Measurements from ENCODE around the gene CREB3L2. TPM values are rescaled to one million over a fixed set of nuclear protein-coding genes. Genes with fewer than 3 reads are reported as not detected.

Gene CREB3L2
- total RNA-seq, 1 donor from 2014 or later, result 28.9 TPM

- no peak for TF ChIP-seq CTCF (IDR thresholded peaks at IDR 0.05; ENCODE audit: borderline replicate concordance)
- Histone ChIP-seq H3K4me3 (no peak overlapping the region), H3K27me3 (ENCODE audit: low read depth) (no peaks in the 10 kb centered on the region), H3K36me3 (no peaks in the 10 kb centered on the region), H3K27ac (replicated peaks) (peak overlapping the region; percentile 86), H3K9me3 (replicated peaks) (no peaks in the 10 kb centered on the region), H3K4me1 (peaks cover 82% of the 10 kb centered on the region)
- intact Hi-C loops (cut with micrococcal nuclease), result no loop called here
- no peak for DNase-seq
These were observed 25.7 kb downstream of the CREB3L2 start for GRCh38 chr7:137976232-137976631.

GRCh38 chr7:137975768-137976167 is 26.1 kb downstream of the CREB3L2 start:
- DNase-seq, result peak; percentile 47
- no peak overlapping the region for H3K4me3 ChIP-seq
- TF ChIP-seq CTCF (IDR thresholded peaks at IDR 0.05; ENCODE audit: borderline replicate concordance), result no peak
- H3K9me3 ChIP-seq (replicated peaks), result no peaks in the 10 kb centered on the region
- peaks cover 82% of the 10 kb centered on the region for H3K4me1 ChIP-seq
- peak overlapping the region; percentile 86 for H3K27ac ChIP-seq (replicated peaks)
- H3K36me3 ChIP-seq, result no peaks in the 10 kb centered on the region
- intact Hi-C loops (cut with micrococcal nuclease), result no loop called here
- no peaks in the 10 kb centered on the region for H3K27me3 ChIP-seq (ENCODE audit: low read depth)

GRCh38 chr7:137975221-137975620 is 26.7 kb downstream of the CREB3L2 start:
- Histone ChIP-seq H3K4me3 (peak overlapping the region; percentile 0), H3K27ac (replicated peaks) (peak overlapping the region; percentile 86), H3K9me3 (replicated peaks) (no peaks in the 10 kb centered on the region), H3K4me1 (peaks cover 82% of the 10 kb centered on the region), H3K36me3 (no peaks in the 10 kb centered on the region), H3K27me3 (ENCODE audit: low read depth) (no peaks in the 10 kb centered on the region)
- TF ChIP-seq CTCF (IDR thresholded peaks at IDR 0.05; ENCODE audit: borderline replicate concordance), result no peak
- DNase-seq, result peak; percentile 59
- intact Hi-C loops (cut with micrococcal nuclease), result no loop called here

- intact Hi-C loops (cut with micrococcal nuclease), result no loop called here
- DNase-seq, result no peak
- H3K9me3 ChIP-seq (replicated peaks), result no peaks in the 10 kb centered on the region
- no peak for TF ChIP-seq CTCF (IDR thresholded peaks at IDR 0.05; ENCODE audit: borderline replicate concordance)
- no peaks in the 10 kb centered on the region for H3K27me3 ChIP-seq (ENCODE audit: low read depth)
- H3K27ac ChIP-seq (replicated peaks), result peak overlapping the region; percentile 86
- peaks cover 85% of the 10 kb centered on the region for H3K4me1 ChIP-seq
- H3K4me3 ChIP-seq, result peak overlapping the region; percentile 0
- no peaks in the 10 kb centered on the region for H3K36me3 ChIP-seq
These were observed 27.1 kb downstream of the CREB3L2 start for GRCh38 chr7:137974766-137975165.

- Histone ChIP-seq H3K36me3 (no peaks in the 10 kb centered on the region), H3K27ac (replicated peaks) (peak overlapping the region; percentile 39), H3K9me3 (replicated peaks) (no peaks in the 10 kb centered on the region), H3K4me1 (peaks cover 89% of the 10 kb centered on the region), H3K4me3 (no peak overlapping the region), H3K27me3 (ENCODE audit: low read depth) (no peaks in the 10 kb centered on the region)
- peak; percentile 57 for DNase-seq
- no peak for TF ChIP-seq CTCF (IDR thresholded peaks at IDR 0.05; ENCODE audit: borderline replicate concordance)
- intact Hi-C loops (cut with micrococcal nuclease), result no loop called here
These were observed 31.5 kb downstream of the CREB3L2 start for GRCh38 chr7:137970253-137970975.

Measured in left ventricle myocardium inferior (tissue), 1 donor.